Activated T-helper 1 cell treated with anti-CD3 and anti-CD28 coated beads, Interleukin-12 subunit alpha, Interleukin-12 subunit beta, Interleukin-2, Interleukin-4 antibody, amounts not matched to agents 30 ng/mL and 10 ng/mL and 1 ng/mL, durations not matched to agents 14 hours and 24 hours and 36 hours (primary cell): ENCODE results near the gene OPHN1. TPM values are rescaled to one million over a fixed set of nuclear protein-coding genes. Genes with fewer than 3 reads are reported as not detected.

ENCODE experiments used
- DNase-seq: peaks from one replicate; pipeline ENCODE4 v3.0.0; 2021; ENCODE audit warnings: low spot score
- H3K27ac Mint-ChIP-seq: one replicate; pipeline ENCODE4 v1.8.0; 2021; ENCODE audit warnings: mild to moderate bottlenecking, mixed read lengths
- H3K27me3 Mint-ChIP-seq: one replicate; pipeline ENCODE4 v1.8.0; 2022; ENCODE audit warnings: mild to moderate bottlenecking, moderate library complexity, mixed read lengths; ENCODE audit not compliant: insufficient read depth
- H3K36me3 Mint-ChIP-seq: one replicate; pipeline ENCODE4 v1.8.0; 2021; ENCODE audit warnings: low read depth, mixed read lengths
- H3K4me1 Mint-ChIP-seq: one replicate; pipeline ENCODE4 v1.8.0; 2021; ENCODE audit warnings: low read depth, mixed read lengths
- H3K4me3 Mint-ChIP-seq: one replicate; pipeline ENCODE4 v1.8.0; 2021; ENCODE audit warnings: mild to moderate bottlenecking, moderate library complexity, mixed read lengths
- H3K9me3 Mint-ChIP-seq: one replicate; pipeline ENCODE4 v1.8.0; 2021; ENCODE audit warnings: mixed read lengths
- intact Hi-C: fragments of 100-400 bp; cut with micrococcal nuclease; formaldehyde crosslinking; loops from one replicate; pipeline ENCODE4 v1.15.1; 2024
- total RNA-seq: library from RNA; stranded (reverse); gene quantifications from 2 replicates; pipeline ENCODE4 v1.2.3, GENCODE V29; 2022

OPHN1 gene
- total RNA-seq, 1 donor from 2014 or later, result 0.03 TPM

- no peak overlapping the region for H3K27ac Mint-ChIP-seq
- no peaks in the 10 kb centered on the region for H3K36me3 Mint-ChIP-seq
- H3K4me3 Mint-ChIP-seq, result no peak overlapping the region
- no peak for DNase-seq
- no peaks in the 10 kb centered on the region for H3K4me1 Mint-ChIP-seq
- no peaks in the 10 kb centered on the region for H3K27me3 Mint-ChIP-seq
- intact Hi-C loops, result no loop called here
- H3K9me3 Mint-ChIP-seq, result no peaks in the 10 kb centered on the region
Measured at GRCh38 chrX:68254738-68255645, 178.3 kb downstream of the OPHN1 start.

GRCh38 chrX:68252664-68253063, 180.6 kb downstream of the OPHN1 start:
- DNase-seq, result no peak
- Mint-ChIP-seq H3K9me3 (no peaks in the 10 kb centered on the region), H3K4me1 (no peaks in the 10 kb centered on the region), H3K27ac (no peak overlapping the region), H3K27me3 (no peaks in the 10 kb centered on the region), H3K36me3 (no peaks in the 10 kb centered on the region), H3K4me3 (no peak overlapping the region)
- intact Hi-C loops, result no loop called here

- H3K27me3 Mint-ChIP-seq, result no peaks in the 10 kb centered on the region
- H3K27ac Mint-ChIP-seq, result no peak overlapping the region
- H3K36me3 Mint-ChIP-seq, result no peaks in the 10 kb centered on the region
- no peaks in the 10 kb centered on the region for H3K4me1 Mint-ChIP-seq
- no peak overlapping the region for H3K4me3 Mint-ChIP-seq
- H3K9me3 Mint-ChIP-seq, result no peaks in the 10 kb centered on the region
- intact Hi-C loops, result no loop called here
- no peak for DNase-seq
Measured at GRCh38 chrX:68249903-68250302, 183.4 kb downstream of the OPHN1 start.

- Mint-ChIP-seq H3K27me3 (no peaks in the 10 kb centered on the region), H3K4me3 (no peak overlapping the region), H3K9me3 (no peaks in the 10 kb centered on the region), H3K27ac (no peak overlapping the region), H3K4me1 (no peaks in the 10 kb centered on the region), H3K36me3 (no peaks in the 10 kb centered on the region)
- no peak for DNase-seq
- intact Hi-C loops, result no loop called here
Measured at GRCh38 chrX:68249401-68249831, 183.9 kb downstream of the OPHN1 start.

- no peaks in the 10 kb centered on the region for H3K27me3 Mint-ChIP-seq
- H3K27ac Mint-ChIP-seq, result no peak overlapping the region
- H3K4me1 Mint-ChIP-seq, result no peaks in the 10 kb centered on the region
- H3K4me3 Mint-ChIP-seq, result no peak overlapping the region
- no peaks in the 10 kb centered on the region for H3K36me3 Mint-ChIP-seq
- intact Hi-C loops, result no loop called here
- no peaks in the 10 kb centered on the region for H3K9me3 Mint-ChIP-seq
- no peak for DNase-seq
Measured at GRCh38 chrX:68238568-68238967, 194.7 kb downstream of the OPHN1 start.

GRCh38 chrX:68234171-68234910, 199.0 kb downstream of the OPHN1 start:
- Mint-ChIP-seq H3K4me3 (no peak overlapping the region), H3K9me3 (no peaks in the 10 kb centered on the region), H3K27me3 (no peaks in the 10 kb centered on the region), H3K4me1 (no peaks in the 10 kb centered on the region), H3K27ac (no peak overlapping the region), H3K36me3 (no peaks in the 10 kb centered on the region)
- intact Hi-C loops, result no loop called here
- no peak for DNase-seq

GRCh38 chrX:68232206-68232605, 201.1 kb downstream of the OPHN1 start:
- intact Hi-C loops, result no loop called here
- H3K4me3 Mint-ChIP-seq, result no peak overlapping the region
- H3K27me3 Mint-ChIP-seq, result no peaks in the 10 kb centered on the region
- H3K27ac Mint-ChIP-seq, result no peak overlapping the region
- H3K36me3 Mint-ChIP-seq, result no peaks in the 10 kb centered on the region
- H3K9me3 Mint-ChIP-seq, result no peaks in the 10 kb centered on the region
- no peak for DNase-seq
- H3K4me1 Mint-ChIP-seq, result no peaks in the 10 kb centered on the region

- H3K4me1 Mint-ChIP-seq, result no peaks in the 10 kb centered on the region
- H3K27me3 Mint-ChIP-seq, result peaks cover 3% of the 10 kb centered on the region
- no peak for DNase-seq
- intact Hi-C loops, result no loop called here
- H3K4me3 Mint-ChIP-seq, result no peak overlapping the region
- H3K9me3 Mint-ChIP-seq, result no peaks in the 10 kb centered on the region
- no peaks in the 10 kb centered on the region for H3K36me3 Mint-ChIP-seq
- no peak overlapping the region for H3K27ac Mint-ChIP-seq
Measured at GRCh38 chrX:68209008-68209407, 224.3 kb downstream of the OPHN1 start.

GRCh38 chrX:68204521-68205038, 228.7 kb downstream of the OPHN1 start:
- intact Hi-C loops, result no loop called here
- H3K4me3 Mint-ChIP-seq, result no peak overlapping the region
- no peak for DNase-seq
- no peak overlapping the region for H3K27ac Mint-ChIP-seq
- H3K9me3 Mint-ChIP-seq, result no peaks in the 10 kb centered on the region
- H3K4me1 Mint-ChIP-seq, result no peaks in the 10 kb centered on the region
- H3K27me3 Mint-ChIP-seq, result peaks cover 3% of the 10 kb centered on the region
- H3K36me3 Mint-ChIP-seq, result no peaks in the 10 kb centered on the region

- Mint-ChIP-seq H3K27me3 (peaks cover 3% of the 10 kb centered on the region), H3K36me3 (no peaks in the 10 kb centered on the region), H3K4me1 (no peaks in the 10 kb centered on the region), H3K27ac (no peak overlapping the region), H3K9me3 (no peaks in the 10 kb centered on the region), H3K4me3 (no peak overlapping the region)
- DNase-seq, result no peak
- intact Hi-C loops, result no loop called here
Measured at GRCh38 chrX:68203646-68204045, 229.6 kb downstream of the OPHN1 start.

GRCh38 chrX:68203211-68203610, 230.1 kb downstream of the OPHN1 start:
- H3K4me3 Mint-ChIP-seq, result no peak overlapping the region
- no peak overlapping the region for H3K27ac Mint-ChIP-seq
- intact Hi-C loops, result no loop called here

GRCh38 chrX:68199062-68199848, 234.0 kb downstream of the OPHN1 start:
- H3K27ac Mint-ChIP-seq, result no peak overlapping the region
- intact Hi-C loops, result loop anchor here (5.0 to 10.0 kb wide), 3 partner anchors 263 to 1186 kb away; no protein-coding TSS in a partner anchor
- H3K36me3 Mint-ChIP-seq, result no peaks in the 10 kb centered on the region
- H3K9me3 Mint-ChIP-seq, result no peaks in the 10 kb centered on the region
- no peak for DNase-seq
- H3K27me3 Mint-ChIP-seq, result no peaks in the 10 kb centered on the region
- H3K4me3 Mint-ChIP-seq, result no peak overlapping the region
- H3K4me1 Mint-ChIP-seq, result no peaks in the 10 kb centered on the region

More at GRCh38 chrX:68203211-68203610, 230.1 kb downstream of the OPHN1 start:
- DNase-seq, result no peak
- H3K9me3 Mint-ChIP-seq, result no peaks in the 10 kb centered on the region
- H3K4me1 Mint-ChIP-seq, result no peaks in the 10 kb centered on the region
- H3K36me3 Mint-ChIP-seq, result no peaks in the 10 kb centered on the region
- H3K27me3 Mint-ChIP-seq, result peaks cover 3% of the 10 kb centered on the region
